ENCODE data around the gene ASIP.
"Not testable (repeated sequence)": the region's sequence is repeated elsewhere in the genome, so short reads cannot be mapped to it uniquely, and the experiment has no call there.

Gene ASIP

GRCh38 chr20:34250005-34250404 is 8.8 kb downstream of the ASIP start:
- no peak for TF ChIP-seq ZFP30 (CRISPR knock-in tag; IDR thresholded peaks at IDR 0.05)
- TF ChIP-seq PPARA (CRISPR knock-in tag; IDR thresholded peaks at IDR 0.05; ENCODE audit: borderline replicate concordance), result no peak
- TF ChIP-seq, protein P1, sequence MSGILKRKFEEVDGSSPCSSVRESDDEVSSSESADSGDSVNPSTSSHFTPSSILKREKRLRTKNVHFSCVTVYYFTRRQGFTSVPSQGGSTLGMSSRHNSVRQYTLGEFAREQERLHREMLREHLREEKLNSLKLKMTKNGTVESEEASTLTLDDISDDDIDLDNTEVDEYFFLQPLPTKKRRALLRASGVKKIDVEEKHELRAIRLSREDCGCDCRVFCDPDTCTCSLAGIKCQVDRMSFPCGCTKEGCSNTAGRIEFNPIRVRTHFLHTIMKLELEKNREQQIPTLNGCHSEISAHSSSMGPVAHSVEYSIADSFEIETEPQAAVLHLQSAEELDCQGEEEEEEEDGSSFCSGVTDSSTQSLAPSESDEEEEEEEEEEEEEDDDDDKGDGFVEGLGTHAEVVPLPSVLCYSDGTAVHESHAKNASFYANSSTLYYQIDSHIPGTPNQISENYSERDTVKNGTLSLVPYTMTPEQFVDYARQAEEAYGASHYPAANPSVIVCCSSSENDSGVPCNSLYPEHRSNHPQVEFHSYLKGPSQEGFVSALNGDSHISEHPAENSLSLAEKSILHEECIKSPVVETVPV (CRISPR knock-in tag; IDR thresholded peaks at IDR 0.05), result no peak
- ATAC-seq, result no peak

- TF ChIP-seq TOX (CRISPR knock-in tag; IDR thresholded peaks at IDR 0.05; ENCODE audit: borderline replicate concordance) (no peak), OSR1 (CRISPR knock-in tag; IDR thresholded peaks at IDR 0.05) (no peak)
- TF ChIP-seq, protein P1 (CRISPR knock-in tag; IDR thresholded peaks at IDR 0.05), result no peak
- no peak for ATAC-seq
Observed at GRCh38 chr20:34251619-34252018, 10.4 kb downstream of the ASIP start.

DNA sequence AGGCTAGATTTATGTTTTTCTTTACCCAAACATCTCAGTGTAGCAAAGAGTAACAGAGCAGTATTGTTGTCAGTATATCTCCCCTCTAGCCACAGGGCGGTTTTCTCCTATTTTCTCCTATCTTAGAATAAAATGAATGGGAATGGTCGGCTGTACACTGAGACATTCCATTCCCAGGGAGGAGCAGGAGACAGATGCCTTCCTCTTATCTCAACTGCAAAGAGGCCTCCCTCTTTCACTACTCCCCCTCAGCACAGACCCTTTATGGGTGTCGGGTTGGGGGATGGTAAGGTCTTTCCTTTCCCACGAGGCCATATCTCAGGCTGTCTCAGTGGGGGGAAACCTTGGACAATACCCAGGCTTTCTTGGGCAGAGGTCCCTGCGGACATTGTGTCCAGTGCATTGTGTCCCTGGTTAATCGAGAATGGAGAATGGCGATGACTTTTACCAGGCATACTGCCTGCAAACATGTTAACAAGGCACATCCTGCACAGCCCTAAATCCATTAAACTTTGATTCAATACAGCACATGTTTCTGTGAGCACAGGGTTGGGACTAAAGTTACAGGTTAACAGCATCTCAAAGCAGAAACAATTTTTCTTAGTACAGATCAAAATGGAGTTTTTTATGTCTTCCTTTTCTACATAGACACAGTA is 11.3 kb downstream of the ASIP start:
- ATAC-seq, result not testable (repeated sequence)

GRCh38 chr20:34254979-34255378 is 13.8 kb downstream of the ASIP start:
- TF ChIP-seq, protein P2, sequence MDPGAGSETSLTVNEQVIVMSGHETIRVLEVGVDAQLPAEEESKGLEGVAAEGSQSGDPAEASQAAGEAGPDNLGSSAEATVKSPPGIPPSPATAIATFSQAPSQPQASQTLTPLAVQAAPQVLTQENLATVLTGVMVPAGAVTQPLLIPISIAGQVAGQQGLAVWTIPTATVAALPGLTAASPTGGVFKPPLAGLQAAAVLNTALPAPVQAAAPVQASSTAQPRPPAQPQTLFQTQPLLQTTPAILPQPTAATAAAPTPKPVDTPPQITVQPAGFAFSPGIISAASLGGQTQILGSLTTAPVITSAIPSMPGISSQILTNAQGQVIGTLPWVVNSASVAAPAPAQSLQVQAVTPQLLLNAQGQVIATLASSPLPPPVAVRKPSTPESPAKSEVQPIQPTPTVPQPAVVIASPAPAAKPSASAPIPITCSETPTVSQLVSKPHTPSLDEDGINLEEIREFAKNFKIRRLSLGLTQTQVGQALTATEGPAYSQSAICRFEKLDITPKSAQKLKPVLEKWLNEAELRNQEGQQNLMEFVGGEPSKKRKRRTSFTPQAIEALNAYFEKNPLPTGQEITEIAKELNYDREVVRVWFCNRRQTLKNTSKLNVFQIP (CRISPR knock-in tag; IDR thresholded peaks at IDR 0.05; ENCODE audit: borderline replicate concordance, low read depth), result no peak
- TF ChIP-seq OSR1 (CRISPR knock-in tag; IDR thresholded peaks at IDR 0.05), result no peak
- TF ChIP-seq RARB (CRISPR knock-in tag; IDR thresholded peaks at IDR 0.05), result no peak
- TF ChIP-seq CSDC2 (CRISPR knock-in tag; IDR thresholded peaks at IDR 0.05), result no peak
- no peak for TF ChIP-seq SNAI2 (CRISPR knock-in tag; IDR thresholded peaks at IDR 0.05)
- TF ChIP-seq GLIS3 (CRISPR knock-in tag; IDR thresholded peaks at IDR 0.05), result no peak
- no peak for TF ChIP-seq ZFP30 (CRISPR knock-in tag; IDR thresholded peaks at IDR 0.05)
- no peak for TF ChIP-seq TSHZ2 (CRISPR knock-in tag; IDR thresholded peaks at IDR 0.05)
- TF ChIP-seq ISL1 (CRISPR knock-in tag; IDR thresholded peaks at IDR 0.05), result no peak
- no peak for TF ChIP-seq TCF4 (CRISPR knock-in tag; IDR thresholded peaks at IDR 0.05; ENCODE audit: borderline replicate concordance)
- TF ChIP-seq, protein P1 (CRISPR knock-in tag; IDR thresholded peaks at IDR 0.05), result no peak
- TF ChIP-seq, protein P3, sequence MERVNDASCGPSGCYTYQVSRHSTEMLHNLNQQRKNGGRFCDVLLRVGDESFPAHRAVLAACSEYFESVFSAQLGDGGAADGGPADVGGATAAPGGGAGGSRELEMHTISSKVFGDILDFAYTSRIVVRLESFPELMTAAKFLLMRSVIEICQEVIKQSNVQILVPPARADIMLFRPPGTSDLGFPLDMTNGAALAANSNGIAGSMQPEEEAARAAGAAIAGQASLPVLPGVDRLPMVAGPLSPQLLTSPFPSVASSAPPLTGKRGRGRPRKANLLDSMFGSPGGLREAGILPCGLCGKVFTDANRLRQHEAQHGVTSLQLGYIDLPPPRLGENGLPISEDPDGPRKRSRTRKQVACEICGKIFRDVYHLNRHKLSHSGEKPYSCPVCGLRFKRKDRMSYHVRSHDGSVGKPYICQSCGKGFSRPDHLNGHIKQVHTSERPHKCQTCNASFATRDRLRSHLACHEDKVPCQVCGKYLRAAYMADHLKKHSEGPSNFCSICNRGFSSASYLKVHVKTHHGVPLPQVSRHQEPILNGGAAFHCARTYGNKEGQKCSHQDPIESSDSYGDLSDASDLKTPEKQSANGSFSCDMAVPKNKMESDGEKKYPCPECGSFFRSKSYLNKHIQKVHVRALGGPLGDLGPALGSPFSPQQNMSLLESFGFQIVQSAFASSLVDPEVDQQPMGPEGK (CRISPR knock-in tag; IDR thresholded peaks at IDR 0.05; ENCODE audit: borderline replicate concordance), result no peak
- TF ChIP-seq, protein P4, sequence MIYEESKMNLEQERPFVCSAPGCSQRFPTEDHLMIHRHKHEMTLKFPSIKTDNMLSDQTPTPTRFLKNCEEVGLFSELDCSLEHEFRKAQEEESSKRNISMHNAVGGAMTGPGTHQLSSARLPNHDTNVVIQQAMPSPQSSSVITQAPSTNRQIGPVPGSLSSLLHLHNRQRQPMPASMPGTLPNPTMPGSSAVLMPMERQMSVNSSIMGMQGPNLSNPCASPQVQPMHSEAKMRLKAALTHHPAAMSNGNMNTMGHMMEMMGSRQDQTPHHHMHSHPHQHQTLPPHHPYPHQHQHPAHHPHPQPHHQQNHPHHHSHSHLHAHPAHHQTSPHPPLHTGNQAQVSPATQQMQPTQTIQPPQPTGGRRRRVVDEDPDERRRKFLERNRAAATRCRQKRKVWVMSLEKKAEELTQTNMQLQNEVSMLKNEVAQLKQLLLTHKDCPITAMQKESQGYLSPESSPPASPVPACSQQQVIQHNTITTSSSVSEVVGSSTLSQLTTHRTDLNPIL (CRISPR knock-in tag; IDR thresholded peaks at IDR 0.05; ENCODE audit: low read depth), result no peak
- no peak for TF ChIP-seq ZC3H10 (CRISPR knock-in tag; IDR thresholded peaks at IDR 0.05)
- TF ChIP-seq TOX (CRISPR knock-in tag; IDR thresholded peaks at IDR 0.05; ENCODE audit: borderline replicate concordance), result no peak
- no peak for TF ChIP-seq PPARA (CRISPR knock-in tag; IDR thresholded peaks at IDR 0.05; ENCODE audit: borderline replicate concordance)
- no peak for TF ChIP-seq ZFP3 (CRISPR knock-in tag; IDR thresholded peaks at IDR 0.05)
- no peak for TF ChIP-seq BACH2 (CRISPR knock-in tag; IDR thresholded peaks at IDR 0.05; ENCODE audit: borderline replicate concordance)
- no peak for ATAC-seq

All from SK-N-SH treated with all-trans-retinoic acid at 6 μM for 48 hours (cell line).